A204.1 (cell line): Measurements from ENCODE around the gene LRP3.
"Not testable (repeated sequence)": the region's sequence is repeated elsewhere in the genome, so short reads cannot be mapped to it uniquely, and the experiment has no call there.

ENCODE experiments used
- FAIRE-seq: peaks from 2 replicates; lab custom pipeline; 2012; peaks lifted over from hg19 to GRCh38; lab: Jason Lieb, UNC

Gene LRP3

DNA sequence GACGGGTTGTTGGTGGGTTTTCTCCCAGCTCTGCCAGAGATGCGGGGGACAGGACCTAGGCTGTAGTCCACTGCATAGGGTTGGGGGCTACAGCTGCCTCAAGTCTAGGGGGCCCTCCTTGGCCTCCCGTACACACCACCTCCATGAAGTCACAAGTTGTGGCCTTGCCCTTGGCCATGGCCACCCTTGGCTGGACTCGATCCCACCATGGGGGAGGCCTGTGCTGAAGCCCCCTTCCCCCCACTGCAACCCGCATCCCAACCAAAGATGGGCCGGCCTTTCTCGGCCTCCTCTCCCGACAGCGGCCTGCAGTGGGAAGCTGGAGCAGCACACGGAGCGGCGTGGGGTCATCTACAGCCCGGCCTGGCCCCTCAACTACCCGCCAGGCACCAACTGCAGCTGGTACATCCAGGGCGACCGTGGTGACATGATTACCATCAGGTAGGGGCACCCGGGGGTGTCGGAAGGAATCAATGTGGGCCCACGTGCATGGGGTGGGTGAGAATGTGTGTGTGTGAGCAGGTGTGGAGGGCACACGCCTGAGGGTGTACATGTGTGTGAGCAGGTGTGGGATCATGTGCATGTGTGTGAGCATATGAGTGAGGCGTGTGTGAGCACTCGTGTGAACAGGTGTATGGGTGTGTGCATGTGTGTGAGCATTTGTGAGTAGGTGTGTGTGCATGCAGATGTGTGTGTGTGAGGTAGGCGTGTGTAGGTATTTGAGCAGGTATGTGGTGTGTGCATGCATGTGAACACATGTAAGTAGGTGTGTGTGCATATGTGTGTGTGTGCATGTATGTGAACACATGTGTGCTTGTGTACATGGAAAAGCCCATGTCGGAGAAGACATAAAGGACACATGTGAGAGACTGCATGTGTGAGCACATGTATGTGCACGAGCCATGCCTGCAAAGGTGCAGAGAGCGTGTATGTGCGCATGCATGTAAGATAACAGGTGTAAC is 8.7 kb downstream of the LRP3 start:
- FAIRE-seq = no peak

DNA sequence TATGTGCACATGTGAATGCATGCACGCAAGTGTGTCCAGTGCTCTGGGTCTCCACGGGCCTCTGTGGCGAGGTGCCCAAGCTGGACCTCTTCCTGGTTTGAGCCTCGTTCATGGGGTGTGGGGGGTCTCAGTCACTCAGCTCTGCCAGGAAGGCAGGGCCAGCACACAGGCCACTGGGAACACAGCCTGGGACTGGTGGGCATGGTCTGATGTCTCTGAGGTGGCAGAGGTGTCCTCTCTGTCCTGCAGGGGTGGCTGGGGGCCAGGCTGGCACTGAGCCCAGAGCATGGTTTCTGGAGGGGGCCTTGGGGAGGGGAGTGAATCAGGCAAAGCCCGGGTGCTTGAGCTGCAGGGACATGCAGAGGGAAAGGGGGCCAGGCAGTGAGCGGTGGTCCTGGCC is 9.4 kb downstream of the LRP3 start:
- FAIRE-seq = no peak

DNA sequence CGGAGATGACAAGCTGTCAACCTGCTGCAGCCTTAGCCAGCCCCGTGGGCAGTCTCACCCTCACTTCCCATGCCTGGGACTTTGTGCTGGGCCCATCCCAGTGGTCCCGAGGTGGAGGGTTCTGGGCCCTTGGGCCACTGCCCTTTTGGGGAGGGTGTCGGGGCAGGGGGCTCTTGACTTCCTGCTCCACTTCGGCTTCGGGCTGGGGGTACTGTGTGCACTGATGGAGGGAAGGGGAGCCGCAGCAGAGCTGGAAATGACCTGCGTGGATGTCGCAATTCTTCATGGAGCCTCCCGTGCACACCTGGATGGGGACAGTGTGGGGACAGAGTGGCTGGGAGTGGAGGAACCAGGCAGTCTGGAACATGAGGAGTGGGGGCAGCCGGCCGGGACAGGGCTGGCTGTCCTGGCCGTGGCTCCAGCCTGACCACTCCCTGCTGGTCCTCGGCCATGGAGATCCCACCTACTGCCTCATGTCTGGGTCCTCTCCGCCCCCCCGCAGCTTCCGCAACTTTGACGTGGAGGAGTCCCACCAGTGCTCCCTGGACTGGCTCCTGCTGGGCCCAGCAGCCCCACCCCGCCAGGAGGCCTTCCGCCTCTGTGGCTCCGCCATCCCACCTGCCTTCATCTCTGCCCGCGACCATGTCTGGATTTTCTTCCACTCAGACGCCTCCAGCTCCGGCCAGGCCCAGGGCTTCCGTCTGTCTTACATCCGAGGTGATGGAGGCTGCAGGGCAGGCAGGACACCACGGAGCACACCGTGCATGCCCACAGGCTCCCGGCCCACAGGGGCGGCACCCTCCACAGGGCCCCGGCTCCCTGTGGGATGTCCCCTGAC is 10.2 kb downstream of the LRP3 start:
- no peak for FAIRE-seq

DNA sequence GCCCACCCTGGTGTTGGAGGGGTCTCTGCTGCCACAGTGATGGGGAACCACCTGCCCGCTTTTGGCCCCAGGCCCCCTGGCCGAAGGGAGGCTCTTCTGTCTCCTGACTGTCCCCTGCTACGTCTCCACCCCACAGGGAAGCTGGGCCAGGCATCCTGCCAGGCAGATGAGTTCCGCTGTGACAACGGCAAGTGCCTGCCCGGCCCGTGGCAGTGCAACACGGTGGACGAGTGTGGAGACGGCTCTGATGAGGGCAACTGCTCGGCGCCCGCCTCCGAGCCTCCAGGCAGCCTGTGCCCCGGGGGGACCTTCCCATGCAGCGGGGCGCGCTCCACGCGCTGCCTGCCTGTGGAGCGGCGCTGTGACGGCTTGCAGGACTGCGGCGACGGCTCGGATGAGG is 11.0 kb downstream of the LRP3 start:
- FAIRE-seq = no peak

DNA sequence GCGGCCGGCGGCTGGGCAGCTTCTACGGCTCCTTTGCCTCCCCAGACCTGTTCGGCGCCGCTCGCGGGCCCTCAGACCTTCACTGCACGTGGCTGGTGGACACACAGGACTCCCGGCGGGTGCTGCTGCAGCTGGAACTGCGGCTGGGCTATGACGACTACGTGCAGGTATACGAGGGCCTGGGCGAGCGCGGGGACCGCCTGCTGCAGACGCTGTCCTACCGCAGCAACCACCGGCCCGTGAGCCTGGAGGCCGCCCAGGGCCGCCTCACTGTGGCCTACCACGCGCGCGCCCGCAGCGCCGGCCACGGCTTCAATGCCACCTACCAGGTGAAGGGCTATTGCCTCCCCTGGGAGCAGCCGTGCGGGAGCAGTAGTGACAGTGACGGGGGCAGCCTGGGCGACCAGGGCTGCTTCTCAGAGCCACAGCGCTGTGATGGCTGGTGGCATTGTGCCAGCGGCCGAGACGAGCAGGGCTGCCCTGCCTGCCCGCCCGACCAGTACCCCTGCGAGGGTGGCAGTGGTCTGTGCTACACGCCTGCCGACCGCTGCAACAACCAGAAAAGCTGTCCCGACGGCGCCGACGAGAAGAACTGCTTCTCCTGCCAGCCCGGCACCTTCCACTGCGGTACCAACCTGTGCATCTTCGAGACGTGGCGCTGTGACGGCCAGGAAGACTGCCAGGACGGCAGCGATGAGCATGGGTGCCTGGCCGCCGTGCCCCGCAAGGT is 11.6 kb downstream of the LRP3 start:
- FAIRE-seq = no peak

DNA sequence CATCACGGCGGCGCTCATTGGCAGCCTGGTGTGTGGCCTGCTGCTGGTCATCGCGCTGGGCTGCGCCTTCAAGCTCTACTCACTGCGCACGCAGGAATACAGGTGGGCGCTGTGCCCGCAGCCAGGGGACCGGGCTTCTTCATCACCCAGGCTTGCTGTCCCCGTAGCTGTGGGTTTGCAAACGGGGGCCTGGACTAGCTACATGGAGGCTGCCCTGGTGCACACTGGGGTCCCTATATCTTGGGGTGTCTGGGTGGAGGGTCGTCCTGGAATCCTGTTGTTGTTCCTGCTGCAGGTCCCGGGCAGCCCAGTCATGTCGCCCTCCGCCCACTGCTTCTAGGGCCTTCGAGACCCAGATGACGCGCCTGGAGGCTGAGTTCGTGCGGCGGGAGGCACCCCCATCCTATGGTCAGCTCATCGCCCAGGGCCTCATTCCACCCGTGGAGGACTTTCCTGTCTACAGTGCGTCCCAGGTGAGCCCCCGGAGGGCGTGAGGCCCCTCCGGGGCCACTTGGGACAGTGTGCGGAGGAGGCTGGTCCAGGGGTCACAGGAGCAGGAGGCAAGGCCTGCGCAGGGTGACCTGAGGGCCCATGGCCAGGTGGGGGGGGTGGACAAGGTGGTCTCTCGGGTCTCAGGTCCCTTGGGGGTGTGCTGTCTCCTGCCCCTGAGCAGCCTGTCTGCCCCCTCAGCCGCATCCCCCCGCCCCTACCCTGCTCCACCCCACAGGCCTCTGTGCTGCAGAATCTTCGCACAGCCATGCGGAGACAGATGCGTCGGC is 12.3 kb downstream of the LRP3 start:
- no peak for FAIRE-seq

DNA sequence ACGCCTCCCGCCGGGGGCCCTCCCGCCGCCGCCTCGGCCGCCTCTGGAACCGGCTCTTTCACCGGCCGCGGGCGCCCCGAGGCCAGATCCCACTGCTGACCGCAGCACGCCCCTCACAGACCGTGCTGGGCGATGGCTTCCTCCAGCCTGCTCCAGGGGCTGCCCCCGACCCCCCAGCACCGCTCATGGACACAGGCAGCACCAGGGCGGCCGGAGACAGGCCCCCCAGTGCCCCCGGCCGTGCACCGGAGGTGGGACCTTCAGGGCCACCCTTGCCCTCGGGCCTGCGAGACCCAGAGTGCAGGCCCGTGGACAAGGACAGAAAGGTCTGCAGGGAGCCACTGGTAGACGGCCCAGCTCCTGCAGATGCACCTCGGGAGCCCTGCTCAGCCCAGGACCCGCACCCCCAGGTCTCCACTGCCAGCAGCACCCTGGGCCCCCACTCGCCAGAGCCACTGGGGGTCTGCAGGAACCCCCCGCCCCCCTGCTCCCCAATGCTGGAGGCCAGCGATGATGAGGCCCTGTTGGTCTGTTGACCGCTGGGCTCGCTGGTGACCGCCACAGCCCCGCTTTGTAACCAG is 13.0 kb downstream of the LRP3 start:
- FAIRE-seq = no peak

DNA sequence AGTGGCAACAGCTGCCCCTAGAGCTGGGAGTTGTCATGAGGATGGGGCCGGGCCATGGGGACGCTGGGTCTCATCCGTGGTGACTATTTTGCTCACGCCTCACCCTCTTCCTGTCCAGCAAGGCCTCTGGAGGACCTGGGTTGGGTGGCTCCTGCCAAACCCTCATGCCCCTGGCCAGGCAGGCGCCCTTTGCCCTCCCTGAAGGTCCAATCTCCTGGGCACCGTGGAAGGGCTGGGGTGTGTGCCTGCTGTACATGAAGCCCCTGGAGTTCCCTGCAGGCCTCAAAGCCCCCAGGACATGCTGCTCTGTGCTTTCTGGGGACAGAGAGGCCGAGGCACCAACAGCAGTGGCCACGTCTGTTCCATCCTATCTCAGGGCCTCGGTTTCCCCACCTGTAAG is 13.8 kb downstream of the LRP3 start:
- no peak for FAIRE-seq

DNA sequence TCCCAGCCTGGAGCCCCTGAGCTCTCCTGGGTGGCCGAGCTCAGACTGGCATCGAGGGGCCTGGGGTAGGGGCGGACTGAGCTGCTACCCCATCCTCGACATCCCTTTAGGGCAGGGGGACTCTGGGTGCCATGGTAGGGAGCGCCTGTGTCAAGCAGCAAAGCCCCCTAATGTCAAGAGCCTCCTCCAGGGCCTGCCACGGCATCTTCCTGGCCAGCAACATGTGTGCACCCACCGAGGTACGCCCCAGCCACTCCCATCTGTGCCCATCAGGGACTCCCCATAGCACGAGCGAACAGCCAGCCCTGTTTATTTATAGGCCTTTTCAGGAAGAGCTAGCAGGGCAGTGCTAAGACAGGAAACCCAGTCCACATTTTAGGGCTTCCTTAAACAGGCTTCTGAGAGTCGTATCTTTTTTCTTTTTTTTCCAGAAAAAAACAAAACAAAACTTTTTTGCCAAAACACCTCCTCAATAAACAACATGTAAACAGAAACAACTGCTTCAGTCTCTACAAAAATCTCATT is 14.3 kb downstream of the LRP3 start:
- no peak for FAIRE-seq

DNA sequence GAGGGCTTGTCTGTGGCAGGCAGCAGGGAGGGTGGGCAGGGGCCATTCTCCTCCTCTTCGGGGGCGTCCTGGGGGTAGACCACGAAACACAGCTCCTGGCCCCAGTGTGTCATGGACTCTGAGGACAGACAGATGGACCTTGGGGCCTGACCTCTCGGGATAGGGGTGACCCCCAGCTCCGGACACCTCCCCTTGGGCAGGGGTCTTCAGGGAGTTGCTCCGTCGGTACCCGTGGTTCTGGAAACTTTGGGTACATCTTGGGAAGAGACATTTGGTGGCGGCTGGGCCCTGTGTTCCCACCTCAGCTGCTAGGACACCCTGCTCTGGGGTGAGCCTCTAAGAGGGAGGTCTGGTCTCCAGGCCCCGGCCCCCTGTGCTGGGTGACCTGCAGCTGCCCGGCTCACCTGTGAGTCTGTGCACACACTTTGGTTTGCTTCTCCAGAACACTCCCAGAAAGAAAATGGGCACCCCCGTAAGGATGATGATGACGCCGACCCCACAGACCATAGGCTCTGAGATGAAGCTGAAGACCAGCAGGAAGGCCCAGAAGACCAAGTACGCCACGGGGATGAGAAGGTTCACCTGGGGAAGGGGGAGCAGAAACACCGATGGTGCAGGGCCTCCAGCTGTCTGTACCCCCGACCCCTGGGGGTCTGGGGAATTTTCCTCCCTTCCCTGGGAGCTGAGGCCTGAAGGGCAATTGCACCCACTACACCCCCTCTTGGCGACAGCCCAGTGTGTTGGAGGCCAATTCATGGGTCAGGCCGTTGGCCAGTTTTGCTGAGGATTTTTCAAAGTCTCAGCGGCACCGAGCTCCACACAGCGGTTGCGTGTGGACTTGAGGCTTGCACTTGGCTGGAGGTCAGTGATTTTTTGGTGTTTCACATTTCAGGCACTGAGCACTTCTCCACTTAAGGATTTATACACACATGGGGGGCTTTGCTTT is 15.0 kb downstream of the LRP3 start:
- FAIRE-seq = no peak

DNA sequence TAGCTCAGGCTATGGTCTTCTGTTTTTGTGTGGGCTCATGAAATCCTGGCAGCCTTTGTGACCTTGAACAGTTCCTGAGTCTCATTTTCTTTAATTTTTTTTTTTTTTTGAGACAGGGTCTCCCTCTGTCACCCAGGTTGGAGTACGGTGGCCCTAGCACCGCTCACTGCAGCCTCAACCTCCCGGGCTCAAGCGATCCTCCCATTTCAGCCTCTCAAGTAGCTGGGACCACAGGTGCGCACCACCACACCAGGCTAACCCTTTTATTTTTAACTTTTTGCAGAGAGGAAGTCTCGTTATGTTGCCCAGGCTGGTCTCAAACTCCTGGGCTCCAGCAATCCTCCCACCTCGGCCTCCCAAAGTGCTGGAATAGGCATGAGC is 15.7 kb downstream of the LRP3 start:
- FAIRE-seq = not testable (repeated sequence)

DNA sequence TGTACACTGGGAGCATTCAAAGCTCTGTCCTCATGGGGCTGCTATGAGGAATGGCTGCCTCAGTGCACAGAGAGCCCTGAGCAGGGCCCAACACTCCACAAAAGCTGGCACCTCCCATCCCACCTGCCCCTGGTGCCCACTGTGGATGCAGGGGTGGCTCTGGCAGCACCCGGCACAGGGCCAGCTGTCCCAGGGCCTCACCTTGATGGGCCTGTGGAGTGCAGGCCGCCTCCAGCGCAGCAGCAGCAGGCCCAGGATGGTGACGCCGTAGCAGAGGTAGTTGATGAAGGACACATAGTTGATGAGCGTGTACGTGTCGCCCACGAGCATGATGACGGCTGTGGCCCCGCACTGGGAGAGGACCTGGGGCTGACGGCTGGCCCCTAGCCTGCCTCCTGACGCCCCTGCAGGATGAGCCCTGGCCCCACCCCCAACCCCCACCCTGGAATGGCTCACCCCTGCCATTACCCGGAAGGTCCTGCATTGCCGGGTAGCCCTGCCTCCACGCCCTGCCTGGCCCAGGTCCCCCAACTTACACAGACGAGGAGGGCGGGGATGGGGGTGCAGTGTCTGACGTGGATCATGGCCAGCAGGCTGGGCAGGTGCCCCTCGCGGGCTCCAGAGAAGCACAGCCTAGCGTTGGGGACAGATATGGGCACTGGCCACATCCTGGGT is 16.3 kb downstream of the LRP3 start:
- FAIRE-seq = no peak

DNA sequence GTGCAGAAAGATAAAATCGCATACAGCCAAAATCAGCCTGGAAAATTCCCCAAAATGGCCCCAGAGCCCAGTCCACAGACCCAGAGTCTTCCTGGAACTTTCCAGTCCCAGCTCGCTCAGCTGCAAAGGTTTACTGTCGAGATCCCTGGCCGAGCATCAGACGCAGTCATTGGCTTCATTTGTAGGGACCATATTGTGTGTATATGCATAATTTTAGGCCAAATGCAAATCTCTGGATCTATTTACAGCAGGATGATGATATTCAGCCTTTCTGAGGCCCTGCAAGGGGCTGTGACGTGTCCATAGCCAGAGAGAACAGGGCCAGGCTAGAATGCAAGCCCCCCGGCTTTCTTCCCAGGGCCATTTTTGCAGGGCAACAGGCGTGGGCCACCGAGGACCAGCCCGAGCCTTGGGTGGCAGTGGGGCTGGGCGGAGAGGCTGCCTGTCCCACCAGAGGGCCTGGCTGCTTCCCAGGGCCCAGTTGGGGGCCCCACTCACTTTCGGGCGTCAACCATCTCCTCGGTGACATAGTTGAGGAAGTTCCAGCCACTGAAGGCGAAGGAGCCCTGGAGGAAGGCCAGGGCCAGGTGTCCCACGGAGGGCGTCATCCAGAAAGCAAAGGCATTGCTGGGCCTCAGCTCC is 17.8 kb downstream of the LRP3 start:
- no peak for FAIRE-seq

DNA sequence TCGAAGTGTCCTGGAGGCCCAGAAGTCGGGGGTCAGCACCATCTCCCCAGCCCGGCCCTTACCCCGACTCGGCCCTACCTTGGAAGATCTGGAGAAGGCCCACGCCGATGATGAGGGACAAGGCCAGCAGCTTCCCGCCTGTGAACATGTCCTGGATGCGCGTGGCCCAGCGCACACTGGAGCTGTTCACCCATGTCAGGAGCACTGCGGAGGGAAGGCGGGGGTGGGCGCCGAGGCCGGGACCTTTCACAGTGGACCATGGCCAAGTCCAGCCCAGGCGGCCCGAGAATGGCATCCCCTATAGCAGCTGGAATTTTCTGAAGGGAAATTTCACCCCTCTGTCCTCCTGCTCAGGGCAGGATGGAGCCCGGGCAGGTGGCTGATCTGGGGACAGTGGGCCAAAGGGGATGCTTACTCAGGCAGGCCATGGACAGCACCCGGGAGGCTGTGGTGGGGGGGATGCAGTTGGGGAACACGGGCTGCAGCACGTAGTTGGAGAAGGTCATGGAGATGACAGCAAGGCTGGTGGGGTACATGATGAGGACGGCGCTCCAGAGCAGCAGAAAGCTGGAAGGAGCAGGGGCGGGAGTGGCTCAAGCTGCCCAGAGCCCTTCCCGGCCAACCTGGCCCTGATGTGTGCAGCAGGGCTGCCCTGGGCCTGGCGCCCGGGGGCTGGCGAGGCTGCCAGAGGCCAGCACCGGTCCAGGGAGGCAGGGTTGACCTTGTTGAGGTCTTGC is 18.5 kb downstream of the LRP3 start:
- no peak for FAIRE-seq

DNA sequence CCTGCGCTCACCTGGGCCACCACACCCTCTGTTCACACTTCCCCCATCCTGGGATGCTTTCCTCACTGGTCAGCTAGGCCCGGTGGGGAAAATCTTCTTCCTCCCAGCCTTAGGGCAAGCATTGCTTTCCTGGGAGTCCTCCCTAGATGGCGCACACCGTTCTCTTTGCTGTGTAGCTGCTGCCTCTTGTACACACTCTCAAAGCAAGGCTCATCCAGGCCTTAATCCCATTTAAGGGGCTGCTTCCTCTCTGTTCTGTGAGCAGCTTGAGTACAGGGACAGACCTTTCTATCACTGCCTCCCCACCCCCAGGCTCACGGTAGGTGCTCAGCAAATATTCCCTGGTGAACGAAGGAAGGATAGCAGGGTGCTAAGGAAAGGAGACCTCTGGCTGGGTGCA is 20.5 kb downstream of the LRP3 start:
- FAIRE-seq = no peak

DNA sequence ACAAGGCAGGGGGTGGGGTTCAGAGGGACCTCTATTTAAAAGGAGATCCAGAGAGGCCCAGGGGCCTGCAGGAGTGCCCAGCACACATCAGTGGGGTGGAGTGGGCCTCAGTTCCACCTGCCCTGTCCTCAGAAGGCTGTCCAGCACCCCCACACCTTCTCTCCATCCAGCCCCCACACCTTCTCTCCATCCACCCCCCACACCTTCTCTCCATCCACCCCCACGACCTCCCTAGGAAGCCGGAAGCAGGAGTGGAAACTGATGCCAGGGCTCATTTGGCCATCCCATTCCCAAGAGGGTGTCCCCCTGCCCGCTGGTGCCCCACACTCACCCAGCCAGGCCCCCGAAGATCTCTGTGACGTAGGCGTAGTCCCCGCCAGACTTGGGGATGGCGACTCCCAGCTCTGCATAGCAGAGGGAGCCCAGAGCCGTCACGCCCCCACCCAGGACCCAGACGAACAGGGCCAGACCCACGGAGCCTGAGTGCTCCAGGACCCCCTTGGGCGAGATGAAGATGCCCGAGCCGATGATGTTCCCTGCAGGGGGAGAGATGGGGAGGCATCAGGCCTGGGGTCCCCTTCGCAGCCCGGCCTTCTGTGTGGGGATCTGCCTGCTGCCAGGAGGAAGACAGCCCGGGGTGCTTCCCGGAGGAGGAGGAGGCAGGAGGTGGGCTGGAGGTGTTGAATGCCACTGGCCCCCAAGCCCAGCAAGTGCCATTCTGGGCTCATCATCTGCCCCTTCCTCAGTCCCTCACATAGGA is 21.5 kb downstream of the LRP3 start:
- FAIRE-seq = no peak

DNA sequence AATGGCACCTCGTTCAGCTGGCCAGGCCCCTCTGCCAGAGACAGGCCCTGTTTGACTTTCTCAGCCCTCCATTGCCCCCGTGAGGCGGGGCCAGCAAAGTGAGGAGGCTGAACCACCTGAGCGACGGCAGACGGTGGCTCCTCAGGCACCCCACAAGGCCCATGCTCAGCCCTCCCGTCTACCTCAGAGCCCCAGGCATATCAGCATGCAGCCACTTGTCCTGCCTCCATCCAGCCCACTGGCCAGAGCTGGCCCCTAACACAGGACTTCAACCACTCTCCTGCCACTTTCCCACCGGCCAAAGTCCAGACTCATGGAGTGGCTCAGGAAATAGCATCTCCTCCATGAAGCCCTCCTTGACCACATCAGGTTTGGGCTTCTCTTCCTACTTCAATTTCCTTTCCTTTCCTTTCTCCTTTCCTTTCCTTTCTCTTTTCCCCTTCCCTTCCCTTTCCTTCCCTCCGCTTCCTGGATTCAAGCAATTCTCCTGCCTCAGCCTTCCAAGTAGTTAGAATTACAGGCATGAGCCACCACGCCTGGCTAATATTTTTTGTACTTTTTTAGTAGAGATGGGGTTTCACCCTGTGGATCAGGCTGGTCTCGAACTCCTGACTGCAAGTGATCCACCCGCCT is 22.2 kb downstream of the LRP3 start:
- no peak for FAIRE-seq
